GM19463 (cell line): ENCODE results near the gene SLC25A20.

Source experiments
- ATAC-seq: cut with Tn5 transposase; IDR thresholded peaks from one replicate; pipeline ENCODE4 v1.9.1; 2021; ENCODE audit warnings: mild to moderate bottlenecking, moderate library complexity; ENCODE audit not compliant: unreplicated experiment

Gene SLC25A20

GRCh38 chr3:48899273-48899672, 591 bp upstream of the SLC25A20 start:
- ATAC-seq = no peak

- ATAC-seq = no peak
These were observed 964 bp downstream of the SLC25A20 start for GRCh38 chr3:48897460-48898376.

DNA sequence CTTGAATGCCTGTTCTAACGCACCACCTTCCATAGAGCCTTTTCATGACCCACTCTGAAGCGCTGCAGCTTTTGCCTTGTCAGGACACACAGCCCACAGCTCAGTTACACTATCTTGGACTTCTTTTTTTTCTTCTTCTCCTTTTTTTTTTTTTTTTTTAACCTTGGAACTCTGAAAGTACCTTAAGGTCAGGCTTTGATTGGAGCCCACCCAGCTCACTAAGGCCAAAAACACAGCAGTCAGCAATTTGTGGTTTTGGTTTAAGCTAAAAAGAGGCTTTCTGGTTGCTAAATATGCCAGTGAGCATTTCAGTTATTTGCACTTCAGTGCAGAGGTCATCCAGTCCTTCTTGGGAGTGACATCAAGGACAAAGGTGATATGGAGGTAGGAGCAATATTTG, 1.7 kb downstream of the SLC25A20 start:
- no peak for ATAC-seq

DNA sequence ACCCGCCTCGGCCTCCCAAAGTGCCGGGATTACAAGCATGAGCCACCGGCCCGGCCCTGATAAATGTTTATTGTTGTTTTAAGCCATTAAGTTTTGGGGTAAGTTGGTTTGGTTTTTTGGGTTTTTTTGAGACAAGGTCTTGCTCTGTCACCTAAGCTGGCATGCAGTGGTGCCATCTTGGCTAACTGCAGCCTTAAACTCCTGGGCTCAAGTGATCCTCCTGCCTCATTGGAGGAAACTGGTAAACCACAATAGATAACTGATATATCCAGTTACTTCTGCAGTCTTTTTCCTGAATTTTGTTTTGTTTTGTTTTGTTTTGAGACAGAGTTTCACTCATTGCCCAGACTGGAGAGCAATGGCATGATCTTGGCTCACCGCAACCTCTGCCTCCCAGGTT, 4.2 kb downstream of the SLC25A20 start:
- no peak for ATAC-seq

DNA sequence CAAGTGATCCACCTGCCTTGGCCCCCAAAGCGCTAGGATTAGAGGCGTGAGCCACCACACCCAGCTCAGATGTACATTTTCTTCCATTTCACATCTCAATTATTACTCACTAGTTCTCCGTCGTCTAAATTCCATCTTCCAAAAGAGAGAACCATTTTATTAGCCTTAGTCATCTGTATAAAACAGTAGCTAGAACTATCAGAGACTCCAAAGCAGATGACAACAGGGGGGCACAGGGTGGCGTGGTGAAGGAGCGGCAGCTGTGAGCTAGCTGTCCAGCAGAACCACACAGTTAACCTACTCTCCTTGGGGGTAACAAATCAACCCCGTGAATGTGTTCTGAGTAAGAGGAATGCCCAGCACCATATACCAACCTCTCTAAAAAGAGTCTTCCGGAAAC, 7.1 kb downstream of the SLC25A20 start:
- no peak for ATAC-seq

DNA sequence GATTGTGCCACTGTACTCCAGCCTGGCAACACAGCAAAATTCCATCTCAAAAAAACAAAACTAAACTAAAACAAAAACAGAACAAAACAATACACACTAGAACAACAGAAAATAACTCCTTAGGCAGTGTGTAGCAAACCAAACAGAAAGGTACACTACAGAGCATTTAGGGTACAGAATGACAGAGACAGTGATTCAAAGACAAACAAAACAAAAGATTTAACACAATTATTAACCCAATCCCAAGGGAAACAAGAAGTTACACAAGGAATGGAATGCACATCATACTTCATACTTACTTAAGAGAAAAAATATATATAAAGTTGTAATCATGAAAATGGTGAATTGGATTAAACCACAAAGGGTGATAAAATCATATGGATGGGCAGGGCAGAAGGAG, 12.9 kb downstream of the SLC25A20 start:
- ATAC-seq = no peak

DNA sequence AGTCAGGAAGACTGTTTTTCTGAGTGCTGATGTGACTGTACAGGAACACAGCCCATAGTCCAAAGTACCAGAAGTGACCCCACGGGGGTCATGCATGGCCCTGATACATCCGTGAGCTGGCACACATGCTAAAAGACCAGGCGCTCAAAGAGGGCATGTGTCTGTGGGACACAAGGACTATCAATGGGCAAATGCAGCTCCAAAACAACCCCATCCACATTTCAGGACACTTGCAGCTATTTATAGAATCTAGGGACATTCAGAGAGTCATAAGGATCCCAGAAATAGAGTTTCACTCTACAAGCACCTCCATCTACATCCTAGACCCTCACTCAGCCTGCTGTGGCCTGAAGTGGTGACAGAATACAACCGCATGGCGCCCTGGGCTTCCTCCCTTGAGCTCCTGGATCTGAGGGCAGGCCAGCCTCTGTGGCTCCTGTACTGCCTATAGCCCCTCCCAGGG, 17.0 kb downstream of the SLC25A20 start:
- no peak for ATAC-seq

DNA sequence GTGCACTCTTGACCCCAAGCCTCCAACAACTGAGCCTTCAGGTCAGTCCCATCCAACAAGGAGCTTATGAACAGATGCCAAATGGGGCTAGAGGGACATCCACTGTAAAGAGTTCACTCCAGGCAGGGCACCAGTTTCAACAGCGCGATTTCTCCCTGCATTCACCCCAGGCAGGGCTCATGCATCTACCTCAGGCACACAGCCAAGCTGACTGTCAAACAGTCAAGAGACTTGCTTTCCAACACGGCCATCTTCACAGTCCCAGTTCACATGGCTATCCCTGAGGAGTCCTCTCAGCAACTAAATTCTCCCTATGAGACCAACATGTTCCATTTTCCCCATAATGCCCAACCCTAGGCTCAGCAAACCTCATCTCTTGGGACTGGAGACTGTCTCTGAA, 17.7 kb downstream of the SLC25A20 start:
- no peak for ATAC-seq

- no peak for ATAC-seq
These were observed 18.7 kb downstream of the SLC25A20 start for GRCh38 chr3:48879994-48880377.

- no peak for ATAC-seq
These were observed 19.2 kb downstream of the SLC25A20 start for GRCh38 chr3:48879307-48879993.

- no peak for ATAC-seq
These were observed 21.0 kb downstream of the SLC25A20 start for GRCh38 chr3:48877671-48878070.

DNA sequence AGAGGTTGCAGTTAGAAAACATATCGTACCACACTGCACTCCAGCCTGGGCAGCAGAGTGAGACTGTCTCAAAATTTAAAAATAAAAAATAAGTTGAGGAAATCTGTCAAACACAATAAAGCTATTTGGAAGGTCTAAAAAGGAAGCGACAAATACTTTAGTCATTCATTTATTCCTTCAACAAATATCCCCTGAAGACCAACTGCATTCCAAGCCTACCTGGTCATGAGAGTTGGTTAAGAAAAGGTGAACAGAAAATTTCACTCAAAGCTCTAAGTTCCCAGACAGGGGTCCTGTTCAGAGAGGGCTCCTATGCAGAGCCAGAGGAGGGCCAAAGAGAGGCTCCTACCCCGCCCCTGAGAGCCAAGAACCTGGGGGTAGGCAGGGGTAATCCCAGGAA, 35.6 kb downstream of the SLC25A20 start:
- no peak for ATAC-seq

- ATAC-seq = no peak
These were observed 39.5 kb downstream of the SLC25A20 start for GRCh38 chr3:48859206-48859605.

DNA sequence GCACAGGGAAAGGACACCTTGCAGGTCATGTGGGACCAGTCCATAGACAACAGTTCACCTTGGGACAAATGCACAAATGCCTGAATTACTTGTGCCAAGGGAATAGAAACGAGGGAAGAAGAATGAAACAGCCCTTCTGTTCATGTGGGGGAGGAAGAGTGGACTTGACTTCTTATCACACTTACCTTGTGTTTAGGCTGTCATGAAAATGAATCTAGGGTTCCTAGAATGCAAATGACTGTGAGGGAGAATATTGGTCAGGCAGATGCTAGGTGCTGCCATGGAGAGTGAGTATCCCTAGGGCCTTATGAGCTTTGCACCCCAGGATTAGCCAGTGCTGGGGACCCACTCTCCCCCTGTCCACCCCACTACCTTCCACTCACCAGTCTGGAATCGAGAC, 40.0 kb downstream of the SLC25A20 start:
- ATAC-seq = no peak

GRCh38 chr3:48857641-48858040, 41.0 kb downstream of the SLC25A20 start:
- ATAC-seq = no peak

DNA sequence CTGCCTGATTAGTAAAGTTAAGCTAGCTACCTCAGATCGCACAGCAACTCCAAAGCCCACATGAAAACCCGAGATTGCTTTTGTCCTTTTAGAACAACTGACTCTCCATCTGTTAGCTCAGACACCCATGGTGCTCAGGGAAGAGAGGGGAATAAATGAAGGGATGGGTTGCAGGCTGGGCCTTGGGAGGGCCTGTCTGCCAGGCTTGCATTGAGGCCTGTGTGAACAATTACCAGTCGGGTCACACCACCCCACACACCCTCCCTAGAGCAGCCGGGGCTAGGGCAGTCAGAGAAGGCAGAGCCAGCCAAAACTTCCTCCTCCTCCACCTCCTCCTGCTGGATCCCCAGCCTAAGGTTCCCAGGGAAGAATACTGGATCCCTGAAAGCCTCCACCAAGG, 42.2 kb downstream of the SLC25A20 start:
- no peak for ATAC-seq

- no peak for ATAC-seq
These were observed 42.8 kb downstream of the SLC25A20 start for GRCh38 chr3:48855681-48856447.

DNA sequence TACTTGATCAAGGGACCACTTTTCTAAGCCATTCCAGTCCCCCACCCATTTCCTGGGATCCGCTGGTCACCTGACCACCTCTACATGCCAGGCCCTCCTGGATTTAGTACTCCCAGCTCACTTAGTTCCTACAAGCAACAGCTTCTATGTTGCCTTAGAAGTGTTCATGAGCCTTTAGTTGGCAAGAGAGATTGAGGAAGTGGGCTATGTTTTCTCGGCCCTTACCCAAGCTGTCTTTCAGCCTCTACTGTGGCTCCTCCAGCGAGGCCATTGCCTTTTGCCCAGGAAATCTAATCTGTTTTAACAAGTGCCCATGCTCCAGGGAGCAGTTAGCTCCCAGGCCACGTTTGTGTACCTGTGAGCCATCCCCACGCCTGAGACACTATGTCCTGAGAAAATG, 46.5 kb downstream of the SLC25A20 start:
- no peak for ATAC-seq

GRCh38 chr3:48851407-48851806, 47.3 kb downstream of the SLC25A20 start:
- no peak for ATAC-seq

DNA sequence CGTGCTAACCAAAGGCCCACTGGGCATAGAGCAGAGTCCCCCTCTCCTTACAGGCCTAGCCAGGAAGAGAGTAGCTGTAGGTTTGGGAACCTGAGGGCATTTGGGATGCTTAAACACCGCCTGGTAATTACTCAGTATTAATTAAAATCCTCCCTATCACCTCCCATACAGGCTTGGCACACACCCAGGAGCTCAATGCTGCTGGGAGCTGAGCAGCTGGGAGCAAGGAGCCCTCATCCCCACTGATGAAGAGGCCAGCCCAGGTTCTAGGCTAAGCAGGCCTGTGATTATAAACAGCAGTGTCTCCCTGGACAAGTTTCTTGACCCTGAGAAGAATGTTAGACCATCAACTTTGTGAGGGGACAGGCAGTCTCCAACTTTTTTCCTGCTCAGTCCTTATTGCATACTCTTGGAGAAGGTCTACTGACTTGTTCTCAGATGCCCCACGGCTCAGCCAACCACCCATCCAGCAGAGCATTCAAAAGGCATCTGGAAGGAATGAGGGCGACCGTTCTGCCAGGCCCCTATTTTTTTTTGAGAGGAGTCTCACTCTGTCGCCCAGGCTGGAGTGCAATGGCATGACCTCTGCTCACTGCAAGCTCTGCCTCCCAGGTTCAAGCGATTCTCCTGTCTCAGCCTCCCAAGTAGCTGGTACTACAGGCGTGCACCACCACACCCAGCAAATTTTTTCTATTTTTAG, 49.7 kb downstream of the SLC25A20 start:
- ATAC-seq = no peak
